Esophagus squamous epithelium (tissue), 5 donors: ENCODE measurements around the gene ARL6. TPM values are rescaled to one million over a fixed set of nuclear protein-coding genes. Genes with fewer than 3 reads are reported as not detected.
"Not testable (repeated sequence)": the region's sequence is repeated elsewhere in the genome, so short reads cannot be mapped to it uniquely, and the experiment has no call there.

Experiments used
- DNase-seq: peaks from one replicate; lab custom pipeline; 2025; lab: John Stamatoyannopoulos, UW
- H3K27ac ChIP-seq, 4 donors: fragments of 200-600 bp; sonication (generic); one replicate each; pipeline ENCODE4 v1.5.1; 2016 to 2019; ENCODE audit warnings: mild to moderate bottlenecking in 1 of 4
- H3K27me3 ChIP-seq, 4 donors: fragments of 200-600 bp; sonication (generic); 1 replicate in 3 of 4; 2 replicates in 1 of 4; pipeline versions ENCODE4 v1.5.1 to v1.6.0; 2017 to 2021; ENCODE audit warnings: antibody characterized with exemption in 1 of 4
- H3K36me3 ChIP-seq, 3 donors: fragments of 200-600 bp; sonication (generic); one replicate each; pipeline ENCODE4 v1.5.1; 2016 to 2019
- H3K4me1 ChIP-seq, 3 donors: fragments of 200-600 bp; sonication (generic); one replicate each; pipeline ENCODE4 v1.5.1; 2017 to 2019
- H3K4me3 ChIP-seq, 4 donors: fragments of 200-600 bp; sonication (generic); 1 replicate in 3 of 4; 2 replicates in 1 of 4; pipeline ENCODE4 v1.5.1; 2016 to 2019; ENCODE audit warnings: mild to moderate bottlenecking in 2 of 4, moderate library complexity in 1 of 4
- H3K9me3 ChIP-seq, 3 donors: fragments of 200-600 bp; sonication (generic); one replicate each; pipeline ENCODE4 v1.5.1; 2016 to 2019
- POLR2A ChIP-seq, 4 donors: fragments of 450-650 bp; IDR thresholded peaks; one replicate each; pipeline ENCODE4 v1.6.1; 2017; ENCODE audit warnings: antibody characterized with exemption in 4 of 4, mild to moderate bottlenecking in 4 of 4, moderate library complexity in 3 of 4
- WGBS, 2 donors: methylation state at CpG; one replicate each; pipeline ENCODE4 v1.1.5; 2018; 5-methylcytosine and 5-hydroxymethylcytosine counted together
- intact Hi-C: fragments of 100-400 bp; cut with DNase I; formaldehyde crosslinking; loops from one replicate; pipeline ENCODE4 v1.15.0; 2022
- total RNA-seq, 4 donors: library from RNA; depleted of rRNA; stranded (reverse); fragments of >200 nt; gene quantifications; one replicate each; pipeline ENCODE4 v1.1.0, GENCODE V29; 2016
- TF ChIP-seq, protein P1 (sequence below), 6 experiments: fragments of 450-650 bp in 4 of 6; fragments of 200-600 bp in 2 of 6; sonication (generic) in 2 of 6; IDR thresholded peaks; one replicate each; pipeline ENCODE4 v1.5.1; 2016 to 2019; ENCODE audit warnings: antibody characterized with exemption in 6 of 6, mild to moderate bottlenecking in 4 of 6, moderate library complexity in 4 of 6
- donor health status: DM: yes; HTN: yes; CAD: no.

The ARL6 gene
- total RNA-seq, 4 donors from 2014 or later, result 3.6 to 5.9 (median 4.1) TPM

DNA sequence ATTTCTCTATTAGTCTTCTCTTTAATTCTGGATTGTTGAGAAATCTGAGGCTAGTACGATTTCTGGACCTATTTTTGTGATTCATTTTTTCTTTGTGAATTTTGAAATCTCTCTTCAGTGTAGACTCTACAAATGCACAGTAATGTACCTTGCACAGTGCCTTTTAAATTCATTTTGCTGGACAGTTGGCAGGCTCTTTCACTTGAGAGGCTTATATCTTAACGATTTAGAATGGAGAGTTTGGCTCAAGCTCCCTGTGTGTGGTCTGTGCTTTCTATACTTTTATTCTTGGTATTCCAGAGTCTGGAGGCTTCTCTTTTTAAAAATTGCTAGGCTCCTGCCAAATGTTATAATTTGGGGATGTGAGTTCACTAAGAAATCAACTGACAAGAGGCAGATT lies 66.1 kb downstream of the ARL6 start:
- intact Hi-C loops, result no loop called here
- Histone ChIP-seq H3K4me3 (no peak overlapping the region), H3K27me3 (no peaks in the 10 kb centered on the region), H3K9me3 (no peaks in the 10 kb centered on the region), H3K4me1 (peaks cover 0 to 37% (median 0%) of the 10 kb centered on the region in 3 donors), H3K36me3 (no peaks in the 10 kb centered on the region), H3K27ac (no peak overlapping the region)
- no peak for DNase-seq
- no peak for TF ChIP-seq POLR2A (IDR thresholded peaks at IDR 0.05)
- TF ChIP-seq, protein P1, sequence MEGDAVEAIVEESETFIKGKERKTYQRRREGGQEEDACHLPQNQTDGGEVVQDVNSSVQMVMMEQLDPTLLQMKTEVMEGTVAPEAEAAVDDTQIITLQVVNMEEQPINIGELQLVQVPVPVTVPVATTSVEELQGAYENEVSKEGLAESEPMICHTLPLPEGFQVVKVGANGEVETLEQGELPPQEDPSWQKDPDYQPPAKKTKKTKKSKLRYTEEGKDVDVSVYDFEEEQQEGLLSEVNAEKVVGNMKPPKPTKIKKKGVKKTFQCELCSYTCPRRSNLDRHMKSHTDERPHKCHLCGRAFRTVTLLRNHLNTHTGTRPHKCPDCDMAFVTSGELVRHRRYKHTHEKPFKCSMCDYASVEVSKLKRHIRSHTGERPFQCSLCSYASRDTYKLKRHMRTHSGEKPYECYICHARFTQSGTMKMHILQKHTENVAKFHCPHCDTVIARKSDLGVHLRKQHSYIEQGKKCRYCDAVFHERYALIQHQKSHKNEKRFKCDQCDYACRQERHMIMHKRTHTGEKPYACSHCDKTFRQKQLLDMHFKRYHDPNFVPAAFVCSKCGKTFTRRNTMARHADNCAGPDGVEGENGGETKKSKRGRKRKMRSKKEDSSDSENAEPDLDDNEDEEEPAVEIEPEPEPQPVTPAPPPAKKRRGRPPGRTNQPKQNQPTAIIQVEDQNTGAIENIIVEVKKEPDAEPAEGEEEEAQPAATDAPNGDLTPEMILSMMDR (IDR thresholded peaks at IDR 0.05), result no peak
- WGBS, 2 donors, result 35 to 51% methylated on average over 2 of the region's 2 CpGs

DNA sequence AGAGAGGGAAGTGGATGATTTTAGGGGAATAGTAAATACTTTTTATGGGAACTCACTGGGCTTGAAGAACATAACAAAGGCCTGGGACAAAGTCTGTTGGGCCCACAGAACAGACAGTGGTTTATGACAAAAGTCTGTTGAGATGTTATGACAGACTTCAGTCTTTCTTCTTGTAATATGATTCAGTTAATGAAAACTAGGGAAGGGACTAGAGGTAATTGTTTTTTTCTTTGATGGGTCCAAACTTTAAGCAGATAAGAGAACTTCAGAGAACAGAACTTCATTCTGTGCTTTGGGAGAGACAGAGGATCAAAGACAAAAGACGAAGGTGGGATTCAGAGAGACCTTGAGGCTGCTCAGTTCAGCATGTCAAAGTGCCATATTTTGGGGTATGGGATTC lies 66.6 kb downstream of the ARL6 start:
- whole genome bisulfite sequencing, 2 donors, result 91% methylated on average over 1 of the region's 1 CpG
- Histone ChIP-seq H3K27ac (no peak overlapping the region), H3K4me3 (no peak overlapping the region), H3K36me3 (no peaks in the 10 kb centered on the region), H3K9me3 (no peaks in the 10 kb centered on the region), H3K4me1 (peaks cover 0 to 32% (median 0%) of the 10 kb centered on the region in 3 donors), H3K27me3 (no peaks in the 10 kb centered on the region)
- intact Hi-C loops, result no loop called here
- TF ChIP-seq POLR2A (IDR thresholded peaks at IDR 0.05), result no peak
- TF ChIP-seq, protein P1 (IDR thresholded peaks at IDR 0.05), result no peak
- no peak for DNase-seq

DNA sequence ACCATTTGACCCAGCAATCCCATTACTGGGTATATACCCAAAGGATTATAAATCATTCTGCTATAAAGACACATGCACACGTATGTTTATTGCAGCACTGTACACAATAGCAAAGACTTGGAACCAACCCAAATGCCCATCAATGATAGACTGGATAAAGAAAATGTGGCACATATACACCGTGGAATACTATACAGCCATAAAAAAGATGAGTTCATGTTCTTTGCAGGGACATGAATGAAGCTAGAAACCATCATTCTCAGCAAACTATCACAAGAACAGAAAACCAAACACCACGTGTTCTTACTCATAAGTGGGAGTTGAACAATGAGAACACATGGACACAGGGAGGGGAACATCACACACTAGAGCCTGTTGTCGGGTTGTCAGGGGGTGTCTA lies 68.6 kb downstream of the ARL6 start:
- H3K27ac ChIP-seq, H3K4me3 ChIP-seq, H3K36me3 ChIP-seq, H3K9me3 ChIP-seq, H3K27me3 ChIP-seq, intact Hi-C loops, DNase-seq: not testable (repeated sequence)
- H3K4me1 ChIP-seq, result peaks cover 0 to 26% (median 0%) of the 10 kb centered on the region in 3 donors
- 88 to 95% methylated on average over 4 of the region's 4 CpGs for WGBS, 2 donors

DNA sequence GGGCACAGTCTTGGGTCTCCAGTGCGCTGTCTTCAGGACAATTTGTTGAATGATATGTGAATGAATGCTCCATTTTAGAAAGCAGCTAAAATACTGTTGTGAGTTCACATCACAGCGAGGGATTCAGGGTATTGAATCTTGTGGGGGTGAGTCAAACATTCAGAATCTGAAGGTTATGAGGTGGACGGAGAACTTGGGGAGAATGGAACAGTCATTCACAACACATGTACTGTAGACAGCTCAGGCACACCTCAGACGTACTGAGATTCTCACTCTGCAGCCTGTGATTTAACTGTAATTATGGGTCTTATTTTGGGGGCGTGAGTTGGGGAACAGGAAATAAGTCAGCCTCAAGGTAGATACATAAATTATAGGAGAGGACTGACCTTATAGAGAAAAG lies 71.2 kb downstream of the ARL6 start:
- Histone ChIP-seq H3K36me3 (no peaks in the 10 kb centered on the region), H3K4me1 (peaks cover 0 to 35% (median 9%) of the 10 kb centered on the region in 3 donors), H3K9me3 (no peaks in the 10 kb centered on the region), H3K27me3 (no peaks in the 10 kb centered on the region), H3K4me3 (no peak overlapping the region), H3K27ac (no peak overlapping the region)
- WGBS, 2 donors, result 78 to 83% methylated on average over 5 of the region's 5 CpGs
- TF ChIP-seq POLR2A (IDR thresholded peaks at IDR 0.05), result no peak
- TF ChIP-seq, protein P1 (IDR thresholded peaks at IDR 0.05), result no peak
- no peak for DNase-seq
- intact Hi-C loops, result no loop called here

DNA sequence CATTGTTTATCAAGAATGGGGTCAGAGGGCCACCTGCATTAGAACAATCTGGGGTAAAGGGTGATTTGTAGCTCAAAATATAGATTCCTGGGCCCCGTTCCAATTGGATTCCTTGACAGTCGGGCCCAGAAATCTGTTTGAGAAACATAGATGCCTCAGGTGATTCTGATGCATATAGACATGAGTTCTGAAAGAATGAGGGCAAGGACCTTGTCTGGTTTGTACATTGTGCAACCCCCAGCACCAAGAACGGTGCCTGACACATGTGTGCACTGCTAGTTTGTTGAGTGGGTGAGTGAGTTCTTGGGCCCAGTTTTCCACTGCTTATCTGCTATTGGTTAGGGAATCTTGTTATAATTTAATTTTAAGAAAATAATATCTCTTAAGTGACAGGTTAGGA lies 73.8 kb downstream of the ARL6 start:
- no peaks in the 10 kb centered on the region for H3K27me3 ChIP-seq

DNA sequence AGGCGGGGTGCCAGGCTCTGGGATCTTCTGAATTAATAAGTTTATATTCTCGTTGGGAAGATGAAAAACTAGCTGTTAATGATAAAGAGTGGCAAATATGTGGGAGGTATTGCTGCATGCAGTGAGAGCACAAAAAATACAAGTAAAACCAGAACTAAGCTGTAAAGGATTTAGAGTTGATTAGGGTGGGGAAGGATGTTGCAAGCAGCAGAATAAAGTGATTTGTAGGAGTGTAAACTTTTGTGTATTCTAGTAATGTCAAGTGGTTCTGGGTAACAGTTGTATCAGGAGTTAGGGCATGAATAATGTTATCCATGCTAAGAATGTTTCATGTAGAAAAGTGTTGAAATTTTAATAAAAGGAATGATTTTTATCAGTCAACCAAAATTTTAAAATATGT lies 75.4 kb downstream of the ARL6 start:
- no peaks in the 10 kb centered on the region for H3K27me3 ChIP-seq
- TF ChIP-seq POLR2A (IDR thresholded peaks at IDR 0.05), result no peak
- TF ChIP-seq, protein P1 (IDR thresholded peaks at IDR 0.05), result no peak
- H3K9me3 ChIP-seq, result no peaks in the 10 kb centered on the region
- intact Hi-C loops, result no loop called here
- H3K4me1 ChIP-seq, result peaks cover 0 to 43% (median 9%) of the 10 kb centered on the region in 3 donors
- no peak for DNase-seq
- H3K36me3 ChIP-seq, result peaks cover 0 to 5% (median 0%) of the 10 kb centered on the region in 3 donors
- H3K4me3 ChIP-seq, result no peak overlapping the region
- H3K27ac ChIP-seq, result peak overlapping the region in 2 of 4 donors; percentile 8 to 29
- 64 to 66% methylated on average over 2 of the region's 2 CpGs for WGBS, 2 donors

More for the DNA sequence above, 73.8 kb downstream of the ARL6 start:
- H3K9me3 ChIP-seq, result no peaks in the 10 kb centered on the region
- WGBS, 2 donors, result 25 to 67% methylated on average over 3 of the region's 3 CpGs
- no peak for TF ChIP-seq POLR2A (IDR thresholded peaks at IDR 0.05)
- no peak overlapping the region for H3K27ac ChIP-seq
- intact Hi-C loops, result no loop called here
- peaks cover 0 to 38% (median 9%) of the 10 kb centered on the region in 3 donors for H3K4me1 ChIP-seq
- no peak for DNase-seq
- no peaks in the 10 kb centered on the region for H3K36me3 ChIP-seq
- H3K4me3 ChIP-seq, result no peak overlapping the region
